ENCODE measurements around the gene ZNF581.

Gene ZNF581

DNA sequence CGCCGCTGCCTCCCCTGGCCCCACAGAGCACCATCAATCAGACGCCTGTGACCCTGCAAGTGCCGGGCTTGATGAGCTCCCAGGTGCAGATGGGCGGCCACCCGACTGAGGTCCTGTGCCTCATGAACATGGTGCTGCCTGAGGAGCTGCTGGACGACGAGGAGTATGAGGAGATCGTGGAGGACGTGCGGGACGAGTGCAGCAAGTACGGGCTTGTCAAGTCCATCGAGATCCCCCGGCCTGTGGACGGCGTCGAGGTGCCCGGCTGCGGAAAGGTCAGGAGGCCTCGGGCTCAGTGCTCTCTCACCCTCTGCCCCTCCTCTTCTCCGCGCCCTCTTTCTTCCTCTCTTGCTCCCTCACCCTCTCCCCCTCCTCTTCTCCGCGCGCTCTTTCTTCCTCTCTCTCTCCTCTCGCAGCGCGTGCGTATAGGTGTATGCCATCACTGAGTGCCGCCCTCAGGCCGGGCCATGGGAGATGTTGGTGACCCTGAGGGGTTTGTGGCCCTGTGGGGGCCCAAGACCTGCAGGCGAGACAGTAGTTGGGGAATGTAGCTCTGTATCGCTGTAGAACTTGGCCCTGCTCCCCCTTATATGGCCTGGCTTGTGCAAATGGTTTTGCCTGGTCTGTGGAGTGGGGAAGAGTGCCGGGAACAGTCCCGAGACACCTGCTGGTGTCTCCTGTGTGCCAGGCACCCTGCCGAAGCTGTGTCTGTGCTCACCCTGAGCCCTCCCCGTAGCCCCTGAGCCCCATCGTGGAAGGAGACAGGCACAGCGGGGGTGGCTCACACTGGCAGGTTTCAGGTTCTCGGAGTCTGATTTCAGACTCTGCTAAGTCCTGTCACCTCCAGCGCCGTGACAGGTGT lies 26.2 kb downstream of the ZNF581 start:
- no peak for DNase-seq

- DNase-seq = no peak
Measured at GRCh38 chr19:55670280-55671053, 27.0 kb downstream of the ZNF581 start.

DNA sequence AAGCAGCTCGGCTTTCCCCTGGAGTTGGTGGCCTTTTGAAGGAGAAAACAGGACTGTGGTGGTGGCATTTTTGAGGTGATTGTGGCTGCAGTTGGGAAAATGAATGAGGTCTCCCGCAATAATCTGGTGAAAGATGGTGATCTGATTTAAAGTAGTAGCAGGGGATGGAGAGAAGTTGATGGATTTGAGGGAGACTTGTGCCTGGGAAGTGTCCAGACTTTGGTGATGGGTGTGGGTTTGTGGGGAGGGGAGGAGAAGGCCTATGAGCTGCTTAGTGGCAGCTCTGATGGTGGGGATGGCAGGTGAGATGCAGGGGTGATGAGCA lies 27.6 kb downstream of the ZNF581 start:
- DNase-seq = no peak

GRCh38 chr19:55672418-55672817 lies 29.0 kb downstream of the ZNF581 start:
- DNase-seq = no peak

- DNase-seq = no peak
Measured at GRCh38 chr19:55673465-55673864, 30.0 kb downstream of the ZNF581 start.

GRCh38 chr19:55673889-55674288 lies 30.4 kb downstream of the ZNF581 start:
- DNase-seq = no peak

DNA sequence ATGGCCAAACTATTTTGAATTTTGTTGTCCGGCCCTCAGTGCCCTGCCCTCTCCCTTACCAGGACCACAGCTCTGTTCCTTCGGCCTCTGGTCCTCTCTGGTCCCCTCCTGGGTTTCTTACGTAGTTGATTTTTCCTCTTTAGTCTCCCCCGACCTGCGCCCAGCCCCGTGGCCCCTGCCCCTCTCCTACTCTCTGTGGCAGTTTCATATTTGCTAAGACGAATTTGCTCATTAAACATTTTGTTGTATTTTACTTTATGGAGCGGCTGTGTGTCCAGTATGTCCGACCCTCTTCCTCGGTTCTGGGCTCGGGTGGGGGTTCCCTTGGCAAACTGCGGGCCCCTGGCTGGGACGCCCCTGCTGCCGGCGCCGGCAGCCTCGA lies 31.0 kb downstream of the ZNF581 start:
- no peak for DNase-seq

- peak; percentile 97 for DNase-seq
Measured at GRCh38 chr19:55674841-55675660, 31.6 kb downstream of the ZNF581 start, which contains the start of gene EPN1. EPN1 (plus strand) TSS chr19:55675226; CDS start chr19:55678628, 3,402 bp downstream.

DNA sequence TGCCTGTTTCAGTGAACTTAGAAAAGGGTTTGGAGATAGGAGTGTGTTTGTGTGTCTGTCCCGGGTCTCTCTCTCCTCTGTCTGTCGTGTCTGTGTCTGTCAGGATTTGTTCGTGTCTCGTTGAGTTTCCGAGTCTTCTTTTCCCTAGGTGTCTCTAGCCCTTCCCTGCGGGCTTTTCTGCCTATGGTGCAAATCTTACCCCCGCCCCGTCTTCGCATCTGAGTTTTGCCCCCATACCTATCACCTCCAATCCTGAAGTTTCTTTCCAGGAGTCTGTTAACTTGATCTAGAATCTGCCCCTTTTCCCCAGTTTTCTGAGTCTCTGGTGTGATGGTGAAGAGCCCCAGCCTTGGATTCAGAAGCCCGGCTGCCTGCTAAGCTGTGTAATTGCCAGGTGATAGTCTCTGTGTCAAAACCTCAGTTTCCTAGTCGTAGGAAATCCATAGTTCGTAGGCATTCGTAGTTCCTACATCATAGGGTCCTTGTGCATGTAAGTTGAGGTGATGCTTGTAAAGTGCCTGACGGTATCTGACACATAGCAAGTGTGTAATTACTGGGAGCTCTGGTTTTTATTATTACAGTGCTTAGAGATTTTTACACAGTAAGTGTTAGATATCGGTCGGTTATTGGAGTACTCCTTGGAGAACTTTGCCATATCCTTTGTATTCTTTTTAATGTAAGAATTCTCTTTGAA lies 32.4 kb downstream of the ZNF581 start:
- no peak for DNase-seq

DNA sequence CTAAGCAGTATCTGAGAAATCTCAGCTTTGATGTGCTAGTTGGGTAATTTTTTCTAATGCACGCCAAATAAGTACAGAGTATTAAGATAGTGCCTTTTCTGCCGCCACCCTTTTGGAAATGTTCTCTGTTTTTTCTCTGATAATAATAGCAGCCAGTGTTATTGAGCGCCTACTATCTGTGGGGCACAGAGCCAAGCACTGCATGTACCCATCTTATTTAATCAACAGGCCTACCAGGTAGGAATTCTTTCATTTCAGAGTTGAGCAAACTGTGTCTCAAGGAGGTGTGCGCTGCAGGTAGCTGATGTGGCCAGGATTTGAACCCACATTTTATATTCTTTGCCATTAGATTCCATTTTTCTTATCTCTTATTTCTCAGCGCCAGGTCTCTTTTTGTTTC lies 32.9 kb downstream of the ZNF581 start:
- no peak for DNase-seq

GRCh38 chr19:55676889-55677505 lies 33.5 kb downstream of the ZNF581 start:
- DNase-seq = no peak

DNA sequence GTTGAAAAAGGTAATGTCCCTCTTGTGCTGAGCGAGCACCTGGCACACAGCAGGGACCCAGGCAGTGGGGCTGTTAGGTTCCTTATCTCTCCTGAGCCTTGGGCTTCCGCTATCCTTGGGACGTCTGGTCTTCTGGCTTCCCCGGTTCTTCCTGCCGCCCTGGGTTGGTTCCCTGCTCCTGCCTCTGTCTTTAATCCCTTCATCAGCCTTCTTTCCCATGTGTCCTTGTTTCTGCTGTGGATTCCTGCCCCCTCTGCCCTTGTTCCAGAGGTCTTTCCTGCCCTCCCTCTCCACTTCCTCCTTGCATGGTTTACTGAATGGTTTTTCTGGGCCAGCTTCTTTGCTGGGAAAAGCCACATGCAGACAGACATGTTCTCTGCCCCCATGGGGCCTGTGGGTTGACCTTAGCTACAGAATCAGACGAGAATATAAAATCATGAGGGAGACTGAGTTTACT lies 34.2 kb downstream of the ZNF581 start:
- no peak for DNase-seq

DNA sequence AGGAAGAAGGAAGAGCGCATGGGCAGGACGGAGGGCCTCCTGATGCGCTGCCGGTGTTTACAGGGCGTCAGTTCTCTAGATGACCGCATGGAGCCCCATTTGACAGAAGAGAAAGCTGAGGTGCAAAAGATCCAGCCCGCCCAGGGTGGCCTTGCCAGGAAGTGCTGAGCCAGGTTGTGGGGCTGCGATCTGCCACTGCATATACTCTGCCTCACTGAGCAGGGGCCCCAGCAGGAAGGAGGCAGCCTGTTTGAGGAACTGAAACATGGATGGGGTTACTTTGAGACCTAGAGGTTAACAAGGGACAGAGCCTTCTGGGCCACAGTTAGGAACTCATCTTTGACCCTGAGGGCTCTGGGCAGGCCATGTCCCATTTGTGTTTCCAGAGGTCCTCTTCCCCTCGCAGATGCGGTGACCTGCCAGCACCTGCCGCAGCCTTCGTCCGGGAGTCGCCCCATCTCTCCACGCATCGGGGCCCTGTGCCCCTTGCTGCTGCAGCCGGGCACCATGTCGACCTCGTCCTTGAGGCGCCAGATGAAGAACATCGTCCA lies 34.7 kb downstream of the ZNF581 start:
- DNase-seq = no peak

GRCh38 chr19:55679343-55680257 lies 36.2 kb downstream of the ZNF581 start:
- DNase-seq = no peak

DNA sequence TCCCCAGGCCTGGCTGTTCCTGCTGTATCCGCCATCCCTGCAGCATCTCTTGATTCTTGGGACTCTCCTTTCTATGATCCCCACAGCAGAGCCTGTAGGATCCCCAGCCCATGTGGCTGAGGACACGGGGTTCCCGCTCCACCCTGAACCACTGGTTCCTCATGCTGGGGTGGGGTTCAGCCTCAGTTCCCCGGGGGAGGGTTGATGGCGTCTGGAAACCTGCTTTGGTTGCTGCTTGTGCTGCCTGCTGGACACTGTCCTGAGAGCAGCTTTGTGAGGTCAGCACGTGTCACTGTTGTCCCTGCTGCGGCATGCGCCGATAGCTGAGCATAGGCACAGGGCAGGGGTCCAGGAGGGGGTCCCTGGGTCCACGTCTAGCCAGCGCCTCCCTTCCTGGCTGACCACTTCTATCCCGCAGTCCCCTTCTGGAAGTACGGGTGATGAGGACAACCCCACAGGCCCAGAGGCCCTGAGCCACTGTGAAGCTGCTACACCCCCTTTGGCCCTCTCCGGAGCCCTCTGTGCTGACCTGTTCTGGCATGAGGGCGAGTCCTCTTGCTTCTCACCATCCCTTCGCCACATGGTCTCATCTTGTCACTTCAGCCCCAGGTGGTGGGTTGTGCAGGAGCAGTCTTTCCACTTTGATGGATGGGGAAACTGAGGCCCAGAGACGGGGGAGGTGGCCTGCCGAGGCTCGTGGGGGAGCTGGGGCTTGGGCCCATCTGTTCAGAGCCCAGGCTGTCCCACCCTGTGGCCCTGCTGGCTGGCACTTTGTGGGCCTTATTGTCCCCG lies 37.1 kb downstream of the ZNF581 start:
- no peak for DNase-seq

- no peak for DNase-seq
Measured at GRCh38 chr19:55681131-55682092, 38.0 kb downstream of the ZNF581 start.

DNA sequence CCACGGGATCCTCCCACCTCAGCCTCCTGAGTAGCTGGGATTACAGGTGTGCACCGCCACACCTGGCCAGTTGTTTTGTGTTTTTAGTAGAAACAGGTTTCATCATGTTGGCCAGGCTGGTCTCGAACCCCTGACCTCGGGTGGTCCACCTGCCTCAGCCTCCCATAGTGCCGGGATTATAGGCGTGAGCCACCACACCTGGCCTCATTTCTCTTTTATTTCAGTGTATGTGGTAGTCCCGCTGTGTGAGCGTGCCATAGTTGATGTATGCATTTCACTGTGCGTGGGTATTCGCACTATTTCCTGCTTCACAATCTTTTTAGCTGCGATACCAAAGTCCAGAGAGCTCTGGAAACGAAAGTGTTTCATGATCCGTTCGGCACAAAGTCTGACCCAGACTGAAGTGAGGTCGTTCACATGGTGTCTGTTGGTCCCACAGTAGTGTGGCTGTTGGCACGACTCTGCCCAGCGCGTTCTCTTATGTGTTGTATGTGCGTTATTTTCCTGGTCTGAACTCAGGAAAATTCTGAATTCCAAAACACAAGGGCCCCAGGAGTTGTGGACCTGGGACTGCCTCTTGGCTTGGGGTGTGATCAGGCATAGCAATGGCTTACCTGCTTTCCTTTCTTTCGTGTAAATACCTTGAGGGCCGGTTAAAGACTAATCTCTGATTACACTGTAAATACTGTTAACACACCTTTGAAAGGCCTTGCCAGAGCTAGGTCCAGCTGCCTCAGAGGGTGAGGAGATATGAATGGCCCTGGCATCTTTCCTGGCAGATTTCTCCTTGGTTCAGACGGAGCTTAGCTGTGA lies 40.2 kb downstream of the ZNF581 start:
- no peak for DNase-seq
